Measurements from ENCODE around the gene ABCB6.

ABCB6 gene

GRCh38 chr2:219199470-219200211 is 19.1 kb downstream of the ABCB6 start:
- TF ChIP-seq, protein P1, sequence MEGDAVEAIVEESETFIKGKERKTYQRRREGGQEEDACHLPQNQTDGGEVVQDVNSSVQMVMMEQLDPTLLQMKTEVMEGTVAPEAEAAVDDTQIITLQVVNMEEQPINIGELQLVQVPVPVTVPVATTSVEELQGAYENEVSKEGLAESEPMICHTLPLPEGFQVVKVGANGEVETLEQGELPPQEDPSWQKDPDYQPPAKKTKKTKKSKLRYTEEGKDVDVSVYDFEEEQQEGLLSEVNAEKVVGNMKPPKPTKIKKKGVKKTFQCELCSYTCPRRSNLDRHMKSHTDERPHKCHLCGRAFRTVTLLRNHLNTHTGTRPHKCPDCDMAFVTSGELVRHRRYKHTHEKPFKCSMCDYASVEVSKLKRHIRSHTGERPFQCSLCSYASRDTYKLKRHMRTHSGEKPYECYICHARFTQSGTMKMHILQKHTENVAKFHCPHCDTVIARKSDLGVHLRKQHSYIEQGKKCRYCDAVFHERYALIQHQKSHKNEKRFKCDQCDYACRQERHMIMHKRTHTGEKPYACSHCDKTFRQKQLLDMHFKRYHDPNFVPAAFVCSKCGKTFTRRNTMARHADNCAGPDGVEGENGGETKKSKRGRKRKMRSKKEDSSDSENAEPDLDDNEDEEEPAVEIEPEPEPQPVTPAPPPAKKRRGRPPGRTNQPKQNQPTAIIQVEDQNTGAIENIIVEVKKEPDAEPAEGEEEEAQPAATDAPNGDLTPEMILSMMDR (IDR thresholded peaks at IDR 0.05; ENCODE audit: control insufficient read depth, insufficient read depth, low read depth, low read length, missing control alignments): no peak
- no peak for DNase-seq (ENCODE audit: low read depth)
- H3K4me3 ChIP-seq (ENCODE audit: control insufficient read depth, low read depth, low read length): no peak overlapping the region

GRCh38 chr2:219198974-219199373 is 19.8 kb downstream of the ABCB6 start:
- DNase-seq (ENCODE audit: low read depth): no peak
- H3K4me3 ChIP-seq (ENCODE audit: control insufficient read depth, low read depth, low read length): no peak overlapping the region
- TF ChIP-seq, protein P1 (IDR thresholded peaks at IDR 0.05; ENCODE audit: control insufficient read depth, insufficient read depth, low read depth, low read length, missing control alignments): no peak

DNA sequence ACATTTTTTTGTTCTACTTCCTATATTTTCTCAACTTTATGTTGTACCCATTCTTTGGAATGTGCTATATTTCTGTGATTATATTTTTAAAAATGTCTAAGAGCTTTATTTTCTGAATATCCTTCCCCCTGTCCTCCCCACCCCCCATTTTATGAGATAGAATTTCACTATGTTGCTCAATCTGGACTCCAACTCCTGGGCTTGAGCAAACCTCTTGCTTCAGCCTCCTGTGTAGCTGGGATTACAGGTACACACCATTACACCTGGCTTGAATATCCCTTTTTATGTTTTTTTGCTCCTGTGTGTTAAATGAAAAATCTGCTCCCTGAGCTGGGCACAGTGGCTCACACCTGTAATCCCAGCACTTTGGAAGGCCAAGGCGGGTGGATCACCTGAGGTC is 21.4 kb downstream of the ABCB6 start:
- TF ChIP-seq, protein P1 (IDR thresholded peaks at IDR 0.05; ENCODE audit: control insufficient read depth, insufficient read depth, low read depth, low read length, missing control alignments): no peak
- H3K4me3 ChIP-seq (ENCODE audit: control insufficient read depth, low read depth, low read length): no peak overlapping the region
- no peak for DNase-seq (ENCODE audit: low read depth)

GRCh38 chr2:219186754-219187456 is 31.9 kb downstream of the ABCB6 start:
- no peak for DNase-seq (ENCODE audit: low read depth)
- TF ChIP-seq, protein P1 (IDR thresholded peaks at IDR 0.05; ENCODE audit: control insufficient read depth, insufficient read depth, low read depth, low read length, missing control alignments): no peak
- no peak overlapping the region for H3K4me3 ChIP-seq (ENCODE audit: control insufficient read depth, low read depth, low read length)

- TF ChIP-seq, protein P1 (IDR thresholded peaks at IDR 0.05; ENCODE audit: control insufficient read depth, insufficient read depth, low read depth, low read length, missing control alignments): no peak
- DNase-seq (ENCODE audit: low read depth): no peak
- H3K4me3 ChIP-seq (ENCODE audit: control insufficient read depth, low read depth, low read length): no peak overlapping the region
Observed at GRCh38 chr2:219184121-219184520, 34.6 kb downstream of the ABCB6 start.

DNA sequence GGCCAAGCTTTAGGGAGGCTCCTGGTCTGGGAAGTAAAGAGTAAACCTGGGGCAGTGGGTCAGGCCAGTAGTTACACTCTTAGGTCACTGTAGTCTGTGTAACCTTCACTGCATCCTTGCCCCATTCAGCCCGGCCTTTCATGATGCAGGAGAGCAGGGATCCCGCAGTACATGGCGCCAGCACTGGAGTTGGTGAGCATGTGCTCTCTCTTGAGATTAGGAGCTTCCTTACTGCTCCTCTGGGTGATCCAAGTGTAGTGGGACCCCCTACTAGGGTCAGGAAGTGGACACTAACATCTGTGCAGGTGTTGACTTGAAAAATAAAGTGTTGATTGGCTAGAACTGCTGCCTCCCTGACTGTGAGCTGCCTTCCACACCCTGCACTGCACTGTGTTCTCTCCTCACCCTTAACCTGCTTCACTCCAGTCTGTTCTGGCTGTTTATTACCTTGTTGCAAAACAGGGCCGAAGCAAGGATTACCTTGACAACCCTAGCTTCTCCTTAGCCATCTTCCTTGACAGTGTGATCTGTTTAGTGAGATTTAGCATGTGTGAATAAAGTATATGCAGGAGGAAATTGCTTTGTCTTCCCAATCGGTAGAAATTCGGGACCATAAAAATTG is 35.5 kb downstream of the ABCB6 start:
- DNase-seq (ENCODE audit: low read depth): no peak
- TF ChIP-seq, protein P1 (IDR thresholded peaks at IDR 0.05; ENCODE audit: control insufficient read depth, insufficient read depth, low read depth, low read length, missing control alignments): no peak

More for the DNA sequence above, 35.5 kb downstream of the ABCB6 start:
- no peak overlapping the region for H3K4me3 ChIP-seq (ENCODE audit: control insufficient read depth, low read depth, low read length)

All from AG09309 (cell line).